ENCODE results near the gene B3GLCT. TPM values are rescaled to one million over a fixed set of nuclear protein-coding genes. Genes with fewer than 3 reads are reported as not detected.

Gene B3GLCT
- total RNA-seq, 2 donors from 2014 or later = 2.8 to 3.1 TPM

GRCh38 chr13:31207661-31208552 lies 8.1 kb downstream of the B3GLCT start:
- TF ChIP-seq, protein P1, sequence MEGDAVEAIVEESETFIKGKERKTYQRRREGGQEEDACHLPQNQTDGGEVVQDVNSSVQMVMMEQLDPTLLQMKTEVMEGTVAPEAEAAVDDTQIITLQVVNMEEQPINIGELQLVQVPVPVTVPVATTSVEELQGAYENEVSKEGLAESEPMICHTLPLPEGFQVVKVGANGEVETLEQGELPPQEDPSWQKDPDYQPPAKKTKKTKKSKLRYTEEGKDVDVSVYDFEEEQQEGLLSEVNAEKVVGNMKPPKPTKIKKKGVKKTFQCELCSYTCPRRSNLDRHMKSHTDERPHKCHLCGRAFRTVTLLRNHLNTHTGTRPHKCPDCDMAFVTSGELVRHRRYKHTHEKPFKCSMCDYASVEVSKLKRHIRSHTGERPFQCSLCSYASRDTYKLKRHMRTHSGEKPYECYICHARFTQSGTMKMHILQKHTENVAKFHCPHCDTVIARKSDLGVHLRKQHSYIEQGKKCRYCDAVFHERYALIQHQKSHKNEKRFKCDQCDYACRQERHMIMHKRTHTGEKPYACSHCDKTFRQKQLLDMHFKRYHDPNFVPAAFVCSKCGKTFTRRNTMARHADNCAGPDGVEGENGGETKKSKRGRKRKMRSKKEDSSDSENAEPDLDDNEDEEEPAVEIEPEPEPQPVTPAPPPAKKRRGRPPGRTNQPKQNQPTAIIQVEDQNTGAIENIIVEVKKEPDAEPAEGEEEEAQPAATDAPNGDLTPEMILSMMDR (IDR thresholded peaks at IDR 0.05) = no peak
- DNase-seq = no peak
- no peak overlapping the region for H3K27ac ChIP-seq
- H3K9ac ChIP-seq (ENCODE audit: low read depth in 2 of 2, low read length in 2 of 2) = no peak overlapping the region
- no peaks in the 10 kb centered on the region for H3K36me3 ChIP-seq
- H3K4me3 ChIP-seq = no peak overlapping the region
- no peaks in the 10 kb centered on the region for H3K4me1 ChIP-seq
- intact Hi-C loops (cut with DNase I) = no loop called here
- H3K27me3 ChIP-seq = no peaks in the 10 kb centered on the region
- H3K9me3 ChIP-seq = no peaks in the 10 kb centered on the region

GRCh38 chr13:31208559-31209122 lies 8.9 kb downstream of the B3GLCT start:
- Histone ChIP-seq H3K9ac (ENCODE audit: low read depth in 2 of 2, low read length in 2 of 2) (no peak overlapping the region), H3K36me3 (no peaks in the 10 kb centered on the region), H3K4me1 (no peaks in the 10 kb centered on the region), H3K4me3 (no peak overlapping the region), H3K9me3 (no peaks in the 10 kb centered on the region), H3K27ac (no peak overlapping the region), H3K27me3 (no peaks in the 10 kb centered on the region)
- intact Hi-C loops (cut with DNase I) = no loop called here
- TF ChIP-seq, protein P1 (IDR thresholded peaks at IDR 0.05) = no peak
- DNase-seq = no peak

- no peak overlapping the region for H3K9ac ChIP-seq (ENCODE audit: low read depth in 2 of 2, low read length in 2 of 2)
- no peaks in the 10 kb centered on the region for H3K36me3 ChIP-seq
- no peak for DNase-seq
- no peaks in the 10 kb centered on the region for H3K27me3 ChIP-seq
- H3K4me3 ChIP-seq = no peak overlapping the region
- intact Hi-C loops (cut with DNase I) = no loop called here
- no peaks in the 10 kb centered on the region for H3K4me1 ChIP-seq
- no peaks in the 10 kb centered on the region for H3K9me3 ChIP-seq
- no peak overlapping the region for H3K27ac ChIP-seq
- TF ChIP-seq, protein P1 (IDR thresholded peaks at IDR 0.05) = no peak
These were observed 9.5 kb downstream of the B3GLCT start for GRCh38 chr13:31209172-31209840.

DNA sequence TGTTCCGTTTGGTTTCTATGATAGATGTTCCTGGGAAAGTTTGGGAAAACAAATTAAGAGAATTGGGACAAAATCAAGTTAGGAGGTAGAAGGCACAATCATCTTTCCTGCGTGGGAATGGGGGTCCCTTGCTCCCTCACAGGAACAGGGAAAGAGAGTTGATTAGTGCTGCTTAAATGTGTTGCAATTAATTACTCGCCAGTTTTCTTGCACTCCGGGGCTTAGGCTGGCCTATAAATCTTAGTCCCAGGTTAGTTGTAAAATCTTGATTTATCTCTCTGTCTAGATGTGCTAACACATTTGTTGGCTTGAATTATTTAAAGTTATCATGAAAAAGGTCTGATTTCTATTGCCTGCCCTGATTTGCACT lies 10.1 kb downstream of the B3GLCT start:
- no peaks in the 10 kb centered on the region for H3K27me3 ChIP-seq
- no peak overlapping the region for H3K27ac ChIP-seq

GRCh38 chr13:31213651-31214289 lies 14.0 kb downstream of the B3GLCT start:
- H3K4me1 ChIP-seq = no peaks in the 10 kb centered on the region
- no peak for DNase-seq
- no peak overlapping the region for H3K9ac ChIP-seq (ENCODE audit: low read depth in 2 of 2, low read length in 2 of 2)
- no peaks in the 10 kb centered on the region for H3K9me3 ChIP-seq
- intact Hi-C loops (cut with DNase I) = no loop called here
- no peak overlapping the region for H3K4me3 ChIP-seq
- no peaks in the 10 kb centered on the region for H3K36me3 ChIP-seq
- no peak overlapping the region for H3K27ac ChIP-seq
- H3K27me3 ChIP-seq = no peaks in the 10 kb centered on the region
- TF ChIP-seq, protein P1 (IDR thresholded peaks at IDR 0.05) = no peak

More for the DNA sequence above, 10.1 kb downstream of the B3GLCT start:
- no peak overlapping the region for H3K4me3 ChIP-seq
- no peaks in the 10 kb centered on the region for H3K36me3 ChIP-seq
- no peaks in the 10 kb centered on the region for H3K4me1 ChIP-seq
- TF ChIP-seq, protein P1 (IDR thresholded peaks at IDR 0.05) = no peak
- intact Hi-C loops (cut with DNase I) = no loop called here
- H3K9ac ChIP-seq (ENCODE audit: low read depth in 2 of 2, low read length in 2 of 2) = no peak overlapping the region
- no peaks in the 10 kb centered on the region for H3K9me3 ChIP-seq
- no peak for DNase-seq

Data from colonic mucosa (tissue), 4 donors.